Bronchial epithelial cell (primary cell): ENCODE results near the gene LSM12. TPM values are rescaled to one million over a fixed set of nuclear protein-coding genes. Genes with fewer than 3 reads are reported as not detected.
"Not testable (repeated sequence)": the region's sequence is repeated elsewhere in the genome, so short reads cannot be mapped to it uniquely, and the experiment has no call there.

Experiments used
- DNase-seq: peaks from one replicate; pipeline ENCODE4 v3.0.0-alpha.2; 2010; ENCODE audit warnings: low read depth
- FAIRE-seq: peaks from 2 replicates; lab custom pipeline; 2011; peaks lifted over from hg19 to GRCh38; lab: Jason Lieb, UNC
- H3K27me3 ChIP-seq: 2 replicates; pipeline ENCODE4 v1.5.1; 2011; ENCODE audit warnings: low read length; ENCODE audit not compliant: control insufficient read depth, insufficient read depth
- H3K36me3 ChIP-seq: 2 replicates; pipeline ENCODE4 v1.5.1; 2011; ENCODE audit warnings: low read length; ENCODE audit not compliant: control insufficient read depth, insufficient read depth
- H3K4me3 ChIP-seq: 2 replicates; pipeline ENCODE4 v1.5.1; 2011; ENCODE audit warnings: mild to moderate bottlenecking, low read depth, low read length, control low read depth
- CTCF ChIP-seq: IDR thresholded peaks from 2 replicates; pipeline ENCODE4 v1.5.1; 2011; ENCODE audit warnings: mild to moderate bottlenecking, moderate library complexity, low read length, control low read depth, inconsistent platforms; ENCODE audit not compliant: insufficient read depth, severe bottlenecking
- total RNA-seq: library from RNA; depleted of rRNA; stranded (reverse); fragments of >200 nt; gene quantifications from 2 replicates; pipeline ENCODE4 v1.2.1, GENCODE V29; 2014

The LSM12 gene
- total RNA-seq, 1 donor from 2014 or later: 20.3 TPM

GRCh38 chr17:44000141-44000860, 66.2 kb downstream of the LSM12 start:
- no peak for TF ChIP-seq CTCF
- FAIRE-seq: peak; percentile 58
- no peak for DNase-seq
- no peaks in the 10 kb centered on the region for H3K36me3 ChIP-seq
- H3K27me3 ChIP-seq: no peaks in the 10 kb centered on the region
- H3K4me3 ChIP-seq: no peak overlapping the region

- TF ChIP-seq CTCF: no peak
- FAIRE-seq: no peak
Observed at GRCh38 chr17:43999024-43999423, 67.4 kb downstream of the LSM12 start.

GRCh38 chr17:43998552-43998951, 67.9 kb downstream of the LSM12 start:
- H3K4me3 ChIP-seq: no peak overlapping the region
- TF ChIP-seq CTCF: no peak
- FAIRE-seq (peak; percentile 83), DNase-seq (no peak)
- H3K36me3 ChIP-seq: no peaks in the 10 kb centered on the region
- peaks cover 2% of the 10 kb centered on the region for H3K27me3 ChIP-seq

More at GRCh38 chr17:43999024-43999423, 67.4 kb downstream of the LSM12 start:
- no peaks in the 10 kb centered on the region for H3K36me3 ChIP-seq
- H3K4me3 ChIP-seq: no peak overlapping the region
- peaks cover 2% of the 10 kb centered on the region for H3K27me3 ChIP-seq
- DNase-seq: no peak

DNA sequence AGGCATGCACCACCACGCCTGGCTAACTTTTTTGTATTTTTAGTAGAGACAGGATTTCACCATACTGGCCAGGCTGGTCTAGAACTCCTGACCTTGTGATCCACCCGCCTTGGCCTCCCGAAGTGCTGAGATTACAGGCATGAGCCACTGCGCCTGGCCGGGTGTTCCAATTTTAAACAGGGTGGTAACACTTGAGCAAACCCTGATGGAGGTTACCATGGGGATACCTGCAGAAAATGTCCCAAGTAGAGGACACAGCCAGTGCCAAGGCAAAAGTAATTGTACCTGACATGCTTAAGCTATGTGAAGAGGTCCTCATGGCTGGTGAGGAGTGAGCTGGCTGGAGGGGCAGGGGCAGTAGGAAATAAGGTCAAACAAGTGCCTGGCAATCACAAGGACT, 69.3 kb downstream of the LSM12 start:
- not testable (repeated sequence) for H3K36me3 ChIP-seq, DNase-seq, H3K4me3 ChIP-seq, H3K27me3 ChIP-seq, FAIRE-seq

GRCh38 chr17:43995150-43995471, 71.4 kb downstream of the LSM12 start:
- H3K4me3 ChIP-seq: no peak overlapping the region
- no peaks in the 10 kb centered on the region for H3K36me3 ChIP-seq
- peaks cover 2% of the 10 kb centered on the region for H3K27me3 ChIP-seq
- DNase-seq (no peak), FAIRE-seq (no peak)
- TF ChIP-seq CTCF: no peak

DNA sequence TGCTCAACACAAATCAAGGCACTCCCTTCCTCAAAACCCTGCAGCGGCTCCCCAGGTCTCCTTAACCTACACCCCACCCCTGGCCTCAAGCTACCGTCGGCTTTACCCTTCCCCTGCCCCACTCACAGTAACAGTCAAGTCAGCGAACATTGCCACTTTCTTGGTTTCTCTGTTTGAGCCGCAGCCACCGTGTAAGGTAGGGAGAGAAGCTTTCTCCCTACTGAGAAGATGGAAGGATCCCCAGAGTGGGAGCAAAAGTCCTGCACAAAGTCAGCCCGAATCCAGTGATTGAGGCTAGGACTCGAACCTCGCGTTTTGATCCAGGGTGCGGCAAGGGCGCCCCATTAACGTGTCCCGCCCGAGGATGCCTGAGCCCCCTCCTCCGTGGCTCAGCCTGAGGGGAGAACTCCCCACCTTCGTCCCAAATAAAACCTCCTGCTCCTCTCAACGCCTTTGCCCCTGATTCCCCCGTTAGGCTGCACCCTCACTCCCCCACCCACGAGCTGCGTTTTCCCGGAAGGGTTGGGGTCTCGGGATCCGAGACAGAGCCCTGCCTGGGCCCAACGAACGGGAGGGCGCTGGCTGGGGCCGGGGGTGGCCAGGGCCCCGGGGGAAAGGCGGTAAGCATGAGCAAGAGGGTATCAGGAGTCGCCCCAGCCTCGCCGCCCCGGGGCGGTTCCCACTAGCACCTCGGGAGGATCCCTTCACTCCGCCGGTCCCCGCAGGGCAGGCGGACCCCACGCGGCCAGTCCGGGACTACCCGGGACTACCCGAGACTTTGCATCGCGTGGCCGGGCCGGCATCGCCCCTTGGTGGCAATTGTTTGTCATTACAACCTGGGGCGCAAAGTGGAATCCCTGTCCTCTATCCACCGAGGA, 72.0 kb downstream of the LSM12 start:
- no peak for DNase-seq
- H3K36me3 ChIP-seq: no peaks in the 10 kb centered on the region
- H3K4me3 ChIP-seq: peak overlapping the region; percentile 20
- peak; percentile 83 for TF ChIP-seq CTCF
- FAIRE-seq: no peak
- H3K27me3 ChIP-seq: peaks cover 2% of the 10 kb centered on the region
